Measurements from ENCODE around the gene MCCC1.

The MCCC1 gene

GRCh38 chr3:183082355-183082915 is 16.9 kb downstream of the MCCC1 start:
- H3K27ac ChIP-seq = no peak overlapping the region
- TF ChIP-seq ZFX (IDR thresholded peaks at IDR 0.05; ENCODE audit: borderline replicate concordance) = no peak
- TF ChIP-seq CTCF (IDR thresholded peaks at IDR 0.05) = no peak

- no peak for TF ChIP-seq ZFX (IDR thresholded peaks at IDR 0.05; ENCODE audit: borderline replicate concordance)
- no peak overlapping the region for H3K27ac ChIP-seq
These were observed 17.7 kb downstream of the MCCC1 start for GRCh38 chr3:183081459-183082183.

GRCh38 chr3:183080628-183081027 is 18.7 kb downstream of the MCCC1 start:
- TF ChIP-seq CTCF (IDR thresholded peaks at IDR 0.05) = no peak
- TF ChIP-seq ZFX (IDR thresholded peaks at IDR 0.05; ENCODE audit: borderline replicate concordance) = no peak
- H3K27ac ChIP-seq = no peak overlapping the region

GRCh38 chr3:183074881-183075280 is 24.4 kb downstream of the MCCC1 start:
- no peak overlapping the region for H3K27ac ChIP-seq

GRCh38 chr3:183074261-183074660 is 25.0 kb downstream of the MCCC1 start:
- H3K27ac ChIP-seq = no peak overlapping the region

More at GRCh38 chr3:183074881-183075280, 24.4 kb downstream of the MCCC1 start:
- TF ChIP-seq ZFX (IDR thresholded peaks at IDR 0.05; ENCODE audit: borderline replicate concordance) = no peak
- TF ChIP-seq CTCF (IDR thresholded peaks at IDR 0.05) = no peak

GRCh38 chr3:183073839-183074238 is 25.5 kb downstream of the MCCC1 start:
- H3K27ac ChIP-seq = no peak overlapping the region
- TF ChIP-seq CTCF (IDR thresholded peaks at IDR 0.05) (no peak), ZFX (IDR thresholded peaks at IDR 0.05; ENCODE audit: borderline replicate concordance) (no peak)

More at GRCh38 chr3:183074261-183074660, 25.0 kb downstream of the MCCC1 start:
- TF ChIP-seq CTCF (IDR thresholded peaks at IDR 0.05) = no peak
- no peak for TF ChIP-seq ZFX (IDR thresholded peaks at IDR 0.05; ENCODE audit: borderline replicate concordance)

GRCh38 chr3:183070892-183071291 is 28.4 kb downstream of the MCCC1 start:
- no peak overlapping the region for H3K27ac ChIP-seq
- TF ChIP-seq ZFX (IDR thresholded peaks at IDR 0.05; ENCODE audit: borderline replicate concordance) = no peak
- TF ChIP-seq CTCF (IDR thresholded peaks at IDR 0.05) = no peak

Measured in 22Rv1 (cell line).